Liver (tissue), 9 donors: ENCODE data around the gene IDH3B. TPM values are rescaled to one million over a fixed set of nuclear protein-coding genes. Genes with fewer than 3 reads are reported as not detected.

Source experiments
- DNase-seq: peaks from one replicate; pipeline ENCODE4 v3.0.0-alpha.2; 2017; ENCODE audit warnings: low spot score
- H3K27ac ChIP-seq, 2 donors: one replicate each; pipeline ENCODE4 v1.7.0; 2013; ENCODE audit warnings: inconsistent platforms in 2 of 2, low read length in 2 of 2, control low read depth in 1 of 2, low read depth in 1 of 2, mild to moderate bottlenecking in 1 of 2
- H3K27me3 ChIP-seq, 4 donors: one replicate each; pipeline versions ENCODE4 v1.6.1 to v1.7.0; 2013; ENCODE audit warnings: low read length in 3 of 4, inconsistent platforms in 1 of 4, mild to moderate bottlenecking in 1 of 4, moderate library complexity in 1 of 4; ENCODE audit not compliant: control insufficient read depth in 4 of 4, insufficient read depth in 4 of 4
- H3K36me3 ChIP-seq, 4 donors: one replicate each; pipeline versions ENCODE4 v1.6.1 to v1.7.0; 2013; ENCODE audit warnings: low read length in 3 of 4, mild to moderate bottlenecking in 3 of 4, low read depth in 1 of 4, moderate library complexity in 1 of 4; ENCODE audit not compliant: control insufficient read depth in 4 of 4, insufficient read depth in 3 of 4
- H3K4me1 ChIP-seq, 4 donors: one replicate each; pipeline versions ENCODE4 v1.6.1 to v1.7.0; 2013; ENCODE audit warnings: low read length in 3 of 4, mild to moderate bottlenecking in 3 of 4, moderate library complexity in 1 of 4; ENCODE audit not compliant: control insufficient read depth in 4 of 4, insufficient read depth in 4 of 4
- H3K4me3 ChIP-seq, 3 donors: one replicate each; pipeline versions ENCODE4 v1.6.1 to v1.7.0; 2013; ENCODE audit warnings: low read length in 3 of 3, control low read depth in 1 of 3, low read depth in 1 of 3, mild to moderate bottlenecking in 1 of 3
- H3K9ac ChIP-seq, 2 donors: one replicate each; pipeline ENCODE4 v1.7.0; 2013; ENCODE audit warnings: low read length in 2 of 2, mild to moderate bottlenecking in 2 of 2, moderate library complexity in 2 of 2, control low read depth in 1 of 2, low read depth in 1 of 2
- H3K9me3 ChIP-seq, 4 donors: one replicate each; pipeline versions ENCODE4 v1.6.1 to v1.7.0; 2013; ENCODE audit warnings: low read length in 3 of 4; ENCODE audit not compliant: control insufficient read depth in 4 of 4
- CTCF ChIP-seq: fragments of 150-350 bp; IDR thresholded peaks from 2 replicates; pipeline ENCODE4 v1.5.1; 2017; ENCODE audit warnings: improper control_type of control experiment, low read depth, low read length; ENCODE audit not compliant: missing input control
- EGR1 ChIP-seq, 2 donors: IDR thresholded peaks; 2 replicates each; pipeline ENCODE4 v1.6.1; 2016 to 2018; ENCODE audit warnings: antibody characterized with exemption in 2 of 2, low read depth in 2 of 2
- FOXA1 ChIP-seq: IDR thresholded peaks from 2 replicates; pipeline ENCODE4 v1.6.1; 2016; ENCODE audit warnings: antibody characterized with exemption
- FOXA2 ChIP-seq: IDR thresholded peaks from 2 replicates; pipeline ENCODE4 v1.6.1; 2016; ENCODE audit warnings: antibody characterized with exemption
- GABPA ChIP-seq, 2 donors: IDR thresholded peaks in 1 of 2; conservative IDR thresholded peaks in 1 of 2; 2 replicates each; pipeline ENCODE4 v1.6.1; 2016; ENCODE audit warnings: antibody characterized with exemption in 2 of 2, mild to moderate bottlenecking in 1 of 2, moderate library complexity in 1 of 2
- HNF4A ChIP-seq, 2 donors: conservative IDR thresholded peaks; 2 replicates each; pipeline ENCODE4 v1.6.1; 2016; ENCODE audit warnings: antibody characterized with exemption in 2 of 2, mild to moderate bottlenecking in 2 of 2
- HNF4G ChIP-seq: IDR thresholded peaks from 2 replicates; pipeline ENCODE4 v1.6.1; 2016; ENCODE audit warnings: antibody characterized with exemption
- JUND ChIP-seq, 2 donors: IDR thresholded peaks; 2 replicates each; pipeline ENCODE4 v1.6.1; 2016; ENCODE audit warnings: antibody characterized with exemption in 2 of 2
- MAX ChIP-seq: IDR thresholded peaks from 2 replicates; pipeline ENCODE4 v1.6.1; 2016; ENCODE audit warnings: antibody characterized with exemption
- NR2F2 ChIP-seq: IDR thresholded peaks from 2 replicates; pipeline ENCODE4 v1.6.1; 2016; ENCODE audit warnings: antibody characterized with exemption
- RAD21 ChIP-seq, 2 donors: IDR thresholded peaks; 2 replicates each; pipeline ENCODE4 v1.6.1; 2016; ENCODE audit warnings: antibody characterized with exemption in 2 of 2, mild to moderate bottlenecking in 2 of 2
- REST ChIP-seq: IDR thresholded peaks from 2 replicates; pipeline ENCODE4 v1.6.1; 2016; ENCODE audit warnings: antibody characterized with exemption, mild to moderate bottlenecking
- RXRA ChIP-seq, 2 donors: IDR thresholded peaks; 2 replicates each; pipeline ENCODE4 v1.6.1; 2017 to 2018; ENCODE audit warnings: antibody characterized with exemption in 2 of 2, mild to moderate bottlenecking in 1 of 2
- SP1 ChIP-seq: IDR thresholded peaks from 2 replicates; pipeline ENCODE4 v1.6.1; 2018; ENCODE audit warnings: antibody characterized with exemption, mild to moderate bottlenecking
- TAF1 ChIP-seq: conservative IDR thresholded peaks from 2 replicates; pipeline ENCODE4 v1.6.1; 2016; ENCODE audit warnings: antibody characterized with exemption, mild to moderate bottlenecking
- YY1 ChIP-seq: IDR thresholded peaks from 2 replicates; pipeline ENCODE4 v1.6.1; 2016; ENCODE audit warnings: antibody characterized with exemption, mild to moderate bottlenecking
- WGBS: extraction: QIAGEN DNeasy Blood & Tissue Kit; methylation state at CpG from one replicate; pipeline ENCODE4 v1.1.7; 2013; 5-methylcytosine and 5-hydroxymethylcytosine counted together
- polyA plus RNA-seq, 2 donors: library from polyadenylated mRNA; stranded (reverse) in 1 of 2; unstranded in 1 of 2; fragments of 200-250 nt in 1 of 2; fragments of >200 nt in 1 of 2; fragmentation: Nextera tagmentation in 1 of 2; extraction: Ambion mirVana in 1 of 2; gene quantifications; one replicate each; pipeline versions ENCODE4 v1.2.1 to v1.2.3, GENCODE V29; 2013 to 2015
- total RNA-seq, 2 donors: library from RNA; depleted of rRNA; stranded (reverse); fragments of >200 nt; gene quantifications; one replicate each; pipeline ENCODE4 v1.2.3, GENCODE V29; 2014
- TF ChIP-seq, protein P1 (sequence below): IDR thresholded peaks from 2 replicates; pipeline ENCODE4 v1.6.1; 2016; ENCODE audit warnings: antibody characterized with exemption
- TF ChIP-seq, protein P2 (sequence below): IDR thresholded peaks from 2 replicates; pipeline ENCODE4 v1.6.1; 2016; ENCODE audit warnings: antibody characterized with exemption
- donor health status: healthy.
- donor health status: healthy.
- donor health status: healthy.
- donor health status: healthy.
- donor health status: healthy.

The IDH3B gene
- total and polyA plus RNA-seq, 4 donors, result 34.3 to 68.6 (median 52.7) TPM

DNA sequence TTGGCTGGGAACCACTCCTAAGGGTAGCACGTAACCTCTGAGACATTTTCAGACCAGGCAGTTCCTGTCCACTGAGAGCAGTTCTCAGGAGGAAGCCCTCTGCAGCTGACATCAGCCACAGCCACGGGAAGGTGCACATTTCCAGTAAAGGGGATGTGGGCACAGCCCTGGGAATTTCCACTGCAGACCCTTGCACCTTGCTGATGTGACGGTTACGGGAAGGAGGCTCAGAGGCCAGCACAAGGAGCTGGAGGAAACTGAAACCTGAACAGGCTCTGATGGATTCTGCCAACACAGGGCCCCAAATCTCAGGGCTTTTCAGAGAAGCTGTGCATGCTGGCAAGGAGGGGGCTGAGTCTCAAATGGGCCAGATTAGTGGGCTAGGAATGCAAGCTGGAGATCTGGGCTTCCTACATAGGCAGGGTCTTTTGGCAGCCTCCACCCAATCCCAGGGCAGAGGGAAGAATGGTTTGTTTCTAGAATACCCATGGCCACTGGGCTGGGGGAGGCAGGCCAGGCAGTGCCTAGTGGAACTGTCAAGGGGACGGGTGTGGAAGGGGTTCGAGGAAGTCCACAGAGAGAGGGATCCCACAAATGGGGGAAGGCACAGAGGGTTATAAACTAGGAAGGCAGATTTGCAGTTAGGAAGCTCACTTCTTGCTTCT is 42.8 kb upstream of the IDH3B start (continued):
- no peak for TF ChIP-seq HNF4G
- no peak for TF ChIP-seq TAF1

GRCh38 chr20:2705931-2706645 is 42.1 kb upstream of the IDH3B start:
- WGBS, result 75% methylated on average over 14 of the region's 14 CpGs
- DNase-seq, result no peak
- peaks cover 0 to 2% (median 0%) of the 10 kb centered on the region in 4 donors for H3K27me3 ChIP-seq

DNA sequence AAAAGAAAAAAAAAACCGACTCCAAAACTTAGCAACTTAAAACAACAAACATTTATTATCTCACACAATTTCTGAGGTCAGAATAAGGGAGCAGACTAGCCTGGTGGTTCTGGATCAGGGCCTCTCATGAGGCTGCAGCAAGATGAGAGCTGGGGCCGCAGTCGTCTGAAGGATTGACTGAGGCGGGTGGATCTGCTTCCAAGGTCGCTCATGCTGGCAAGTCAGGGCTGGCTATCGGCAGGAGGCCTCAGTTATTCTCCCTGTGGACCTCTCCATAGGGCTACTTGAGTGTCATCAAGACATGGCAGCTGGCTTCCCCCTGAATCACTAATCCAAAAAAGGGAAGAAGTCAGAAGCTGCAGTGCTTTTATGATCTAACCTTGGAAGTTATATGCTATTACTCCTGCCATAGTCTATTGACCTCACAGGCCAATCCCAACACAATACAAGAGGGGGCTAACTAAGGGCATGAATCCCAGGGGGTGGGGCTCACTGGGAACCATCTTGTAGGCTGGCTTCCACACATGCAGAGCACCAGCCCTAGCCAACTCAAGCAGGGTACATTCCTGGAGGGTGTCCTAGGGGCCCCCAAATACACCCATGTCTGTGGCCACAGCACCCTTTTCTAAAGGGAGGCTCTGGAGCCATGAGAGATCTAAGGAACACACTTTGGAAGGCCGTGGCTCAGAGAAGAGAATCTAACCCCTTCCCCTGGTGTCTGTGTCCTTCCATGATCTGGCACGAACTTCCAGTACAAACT is 39.9 kb upstream of the IDH3B start:
- DNase-seq, result no peak
- 89% methylated on average over 8 of the region's 8 CpGs for WGBS
- peaks cover 0 to 5% (median 0%) of the 10 kb centered on the region in 4 donors for H3K27me3 ChIP-seq
- no peak overlapping the region for H3K9ac ChIP-seq
- no peaks in the 10 kb centered on the region for H3K9me3 ChIP-seq
- H3K36me3 ChIP-seq, result no peaks in the 10 kb centered on the region
- H3K27ac ChIP-seq, result no peak overlapping the region
- H3K4me1 ChIP-seq, result no peaks in the 10 kb centered on the region
- H3K4me3 ChIP-seq, result no peak overlapping the region
- TF ChIP-seq TAF1 (no peak), FOXA1 (no peak), GABPA (IDR thresholded peaks at IDR 0.05 in 1 of 2, conservative IDR thresholded peaks at IDR 0.05 in 1 of 2) (no peak), NR2F2 (no peak), RAD21 (IDR thresholded peaks at IDR 0.05) (no peak), REST (no peak), YY1 (no peak), FOXA2 (no peak), HNF4G (no peak), EGR1 (IDR thresholded peaks at IDR 0.05; ENCODE audit: low read depth in 2 of 2) (no peak), HNF4A (conservative IDR thresholded peaks at IDR 0.05) (no peak), SP1 (no peak), CTCF (no peak), MAX (no peak), RXRA (IDR thresholded peaks at IDR 0.05) (no peak), JUND (IDR thresholded peaks at IDR 0.05) (no peak)
- TF ChIP-seq, protein P1, sequence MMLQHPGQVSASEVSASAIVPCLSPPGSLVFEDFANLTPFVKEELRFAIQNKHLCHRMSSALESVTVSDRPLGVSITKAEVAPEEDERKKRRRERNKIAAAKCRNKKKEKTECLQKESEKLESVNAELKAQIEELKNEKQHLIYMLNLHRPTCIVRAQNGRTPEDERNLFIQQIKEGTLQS, result no peak
- TF ChIP-seq, protein P2, sequence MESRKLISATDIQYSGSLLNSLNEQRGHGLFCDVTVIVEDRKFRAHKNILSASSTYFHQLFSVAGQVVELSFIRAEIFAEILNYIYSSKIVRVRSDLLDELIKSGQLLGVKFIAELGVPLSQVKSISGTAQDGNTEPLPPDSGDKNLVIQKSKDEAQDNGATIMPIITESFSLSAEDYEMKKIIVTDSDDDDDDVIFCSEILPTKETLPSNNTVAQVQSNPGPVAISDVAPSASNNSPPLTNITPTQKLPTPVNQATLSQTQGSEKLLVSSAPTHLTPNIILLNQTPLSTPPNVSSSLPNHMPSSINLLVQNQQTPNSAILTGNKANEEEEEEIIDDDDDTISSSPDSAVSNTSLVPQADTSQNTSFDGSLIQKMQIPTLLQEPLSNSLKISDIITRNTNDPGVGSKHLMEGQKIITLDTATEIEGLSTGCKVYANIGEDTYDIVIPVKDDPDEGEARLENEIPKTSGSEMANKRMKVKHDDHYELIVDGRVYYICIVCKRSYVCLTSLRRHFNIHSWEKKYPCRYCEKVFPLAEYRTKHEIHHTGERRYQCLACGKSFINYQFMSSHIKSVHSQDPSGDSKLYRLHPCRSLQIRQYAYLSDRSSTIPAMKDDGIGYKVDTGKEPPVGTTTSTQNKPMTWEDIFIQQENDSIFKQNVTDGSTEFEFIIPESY, result no peak

More at GRCh38 chr20:2705931-2706645, 42.1 kb upstream of the IDH3B start:
- Histone ChIP-seq H3K4me3 (no peak overlapping the region), H3K4me1 (no peaks in the 10 kb centered on the region), H3K9ac (no peak overlapping the region), H3K9me3 (no peaks in the 10 kb centered on the region), H3K36me3 (no peaks in the 10 kb centered on the region), H3K27ac (no peak overlapping the region)
- no peak for TF ChIP-seq EGR1 (IDR thresholded peaks at IDR 0.05; ENCODE audit: low read depth in 2 of 2)
- TF ChIP-seq NR2F2, result no peak
